Activated T-cell treated with anti-CD3 and anti-CD28 coated beads for 4 hours (primary cell): ENCODE results near the gene CA9.
"Not testable (repeated sequence)": the region's sequence is repeated elsewhere in the genome, so short reads cannot be mapped to it uniquely, and the experiment has no call there.

Experiments used
- DNase-seq: peaks from one replicate; pipeline ENCODE4 v3.0.0-alpha.2; 2020

CA9 gene

DNA sequence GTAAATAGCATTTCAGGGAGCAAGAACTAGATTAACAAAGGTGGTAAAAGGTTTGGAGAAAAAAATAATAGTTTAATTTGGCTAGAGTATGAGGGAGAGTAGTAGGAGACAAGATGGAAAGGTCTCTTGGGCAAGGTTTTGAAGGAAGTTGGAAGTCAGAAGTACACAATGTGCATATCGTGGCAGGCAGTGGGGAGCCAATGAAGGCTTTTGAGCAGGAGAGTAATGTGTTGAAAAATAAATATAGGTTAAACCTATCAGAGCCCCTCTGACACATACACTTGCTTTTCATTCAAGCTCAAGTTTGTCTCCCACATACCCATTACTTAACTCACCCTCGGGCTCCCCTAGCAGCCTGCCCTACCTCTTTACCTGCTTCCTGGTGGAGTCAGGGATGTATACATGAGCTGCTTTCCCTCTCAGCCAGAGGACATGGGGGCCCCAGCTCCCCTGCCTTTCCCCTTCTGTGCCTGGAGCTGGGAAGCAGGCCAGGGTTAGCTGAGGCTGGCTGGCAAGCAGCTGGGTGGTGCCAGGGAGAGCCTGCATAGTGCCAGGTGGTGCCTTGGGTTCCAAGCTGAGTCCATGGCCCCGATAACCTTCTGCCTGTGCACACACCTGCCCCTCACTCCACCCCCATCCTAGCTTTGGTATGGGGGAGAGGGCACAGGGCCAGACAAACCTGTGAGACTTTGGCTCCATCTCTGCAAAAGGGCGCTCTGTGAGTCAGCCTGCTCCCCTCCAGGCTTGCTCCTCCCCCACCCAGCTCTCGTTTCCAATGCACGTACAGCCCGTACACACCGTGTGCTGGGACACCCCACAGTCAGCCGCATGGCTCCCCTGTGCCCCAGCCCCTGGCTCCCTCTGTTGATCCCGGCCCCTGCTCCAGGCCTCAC is at the start of gene CA9:
CA9 (plus strand) TSS at position 797 of the 893 bp plus-strand sequence; CDS start at position 829, 32 bp downstream.
- no peak for DNase-seq

DNA sequence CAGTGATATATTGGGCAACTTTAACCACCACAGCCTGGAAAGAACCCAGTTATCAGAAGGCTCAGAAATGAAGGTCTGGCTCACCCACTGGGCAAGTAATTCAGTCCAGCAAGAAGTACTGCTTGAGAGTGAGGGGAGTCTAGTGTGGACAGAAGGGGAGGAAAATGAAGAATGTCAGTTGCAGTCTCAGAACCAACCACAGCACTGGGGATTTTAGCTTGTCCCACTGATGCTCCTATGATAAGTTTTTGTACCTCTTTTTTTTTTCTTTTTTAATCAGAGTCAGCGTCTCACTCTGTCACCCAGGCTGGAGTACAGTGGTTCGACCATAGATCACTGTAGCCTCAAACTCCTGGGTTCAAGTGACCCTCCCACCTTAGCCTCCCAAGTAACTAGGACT is 46.2 kb upstream of the CA9 start:
- DNase-seq: no peak

DNA sequence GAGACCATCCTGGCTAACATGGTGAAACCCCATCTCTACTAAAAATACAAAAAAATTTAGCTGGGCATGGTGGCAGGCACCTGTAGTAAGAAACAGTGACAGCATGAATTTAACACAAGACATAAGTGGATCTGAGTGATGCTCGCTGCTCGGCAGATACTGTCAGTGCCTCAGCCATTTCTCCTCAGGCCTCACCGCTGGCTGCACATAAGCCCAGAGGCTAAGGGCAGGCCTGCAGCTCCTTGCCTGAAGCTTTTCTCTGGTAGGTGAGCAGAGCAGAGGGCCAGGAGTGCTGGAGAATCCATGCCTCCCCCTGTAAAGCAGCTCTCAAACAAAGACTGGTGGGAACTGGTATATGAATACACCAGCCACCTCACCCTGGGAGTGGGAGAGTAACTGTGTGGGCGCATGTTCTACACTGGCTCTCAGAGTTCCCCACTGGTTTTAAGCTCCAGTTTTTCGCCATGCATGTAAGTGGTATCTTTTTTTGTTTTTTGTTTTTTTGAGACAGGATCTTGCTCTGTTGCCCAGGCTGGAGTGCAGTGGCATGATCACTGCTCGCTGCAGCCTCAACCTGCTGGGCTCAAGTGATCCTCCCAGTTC is 45.2 kb upstream of the CA9 start:
- no peak for DNase-seq

DNA sequence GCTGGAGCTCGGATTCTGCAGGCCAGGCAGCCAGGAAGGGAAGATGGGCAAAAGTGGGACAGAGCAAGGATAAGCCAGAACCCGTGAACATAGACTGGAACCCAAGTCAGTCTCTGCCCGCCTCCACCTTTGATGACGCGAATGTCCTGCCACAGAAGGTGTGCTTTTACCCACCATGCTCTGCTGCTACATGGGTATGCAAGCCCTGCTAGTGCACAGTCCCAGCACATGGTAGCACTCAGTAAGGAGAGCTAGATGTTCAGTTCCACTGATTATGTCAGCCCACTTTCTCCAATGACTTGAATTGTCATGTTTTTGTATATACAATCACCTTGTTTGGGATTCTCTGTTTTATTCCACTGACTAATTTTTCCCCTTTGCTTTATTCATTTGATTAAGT is 44.1 kb upstream of the CA9 start:
- no peak for DNase-seq

DNA sequence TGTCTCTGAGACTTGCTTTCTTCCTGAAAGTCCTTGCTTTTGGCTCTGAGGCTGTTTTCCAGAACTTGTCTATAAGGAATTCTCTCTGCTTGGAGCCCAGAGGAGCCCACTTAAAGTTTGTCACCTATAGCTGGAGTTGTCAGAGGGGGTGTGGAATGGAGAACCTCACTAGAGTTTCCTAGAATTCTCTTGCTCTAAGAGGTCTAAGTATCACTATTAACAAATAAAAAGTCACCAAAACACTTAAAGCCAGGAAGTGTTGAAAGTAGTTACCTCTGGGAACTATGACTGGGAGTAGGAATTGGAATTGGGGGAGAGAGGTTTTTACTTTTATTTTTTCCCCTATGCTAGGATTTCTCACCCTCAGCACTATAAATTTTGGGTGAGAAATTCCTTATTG is 38.0 kb upstream of the CA9 start:
- DNase-seq: no peak

DNA sequence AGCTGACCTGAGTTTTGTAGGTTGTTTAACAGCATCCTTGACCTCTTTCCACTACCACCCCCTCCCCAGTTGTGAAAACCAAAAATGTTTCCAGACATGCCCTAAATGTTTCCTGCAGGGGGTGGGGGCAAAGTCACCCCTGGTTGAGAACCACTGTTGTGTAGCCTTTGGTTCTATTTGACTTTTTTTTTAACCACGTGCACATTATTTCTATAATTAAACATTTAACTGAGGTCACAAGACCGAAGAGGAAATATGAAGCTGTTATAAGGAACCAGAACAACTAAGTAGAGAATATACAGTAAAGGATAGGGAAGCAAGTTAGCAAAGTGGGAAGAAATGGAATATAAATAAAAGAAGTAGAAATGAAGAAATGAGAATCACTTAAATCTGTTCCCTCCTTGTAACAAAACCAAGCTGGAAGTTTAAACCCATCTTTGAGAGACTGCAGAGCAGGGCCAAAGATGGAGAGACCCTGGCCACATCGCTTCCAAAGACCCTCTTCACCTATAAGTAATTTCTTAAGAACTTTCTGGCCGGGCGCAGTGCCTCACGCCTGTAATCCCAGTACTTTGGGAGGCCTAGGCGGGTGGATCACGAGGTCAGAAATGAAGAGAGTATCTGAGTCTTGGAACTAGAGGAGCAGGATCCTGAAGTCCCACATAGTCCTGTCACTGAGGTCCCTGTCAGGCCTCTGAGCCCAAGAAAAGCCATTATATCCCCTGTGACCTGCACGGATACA is 37.4 kb upstream of the CA9 start:
- DNase-seq: no peak

DNA sequence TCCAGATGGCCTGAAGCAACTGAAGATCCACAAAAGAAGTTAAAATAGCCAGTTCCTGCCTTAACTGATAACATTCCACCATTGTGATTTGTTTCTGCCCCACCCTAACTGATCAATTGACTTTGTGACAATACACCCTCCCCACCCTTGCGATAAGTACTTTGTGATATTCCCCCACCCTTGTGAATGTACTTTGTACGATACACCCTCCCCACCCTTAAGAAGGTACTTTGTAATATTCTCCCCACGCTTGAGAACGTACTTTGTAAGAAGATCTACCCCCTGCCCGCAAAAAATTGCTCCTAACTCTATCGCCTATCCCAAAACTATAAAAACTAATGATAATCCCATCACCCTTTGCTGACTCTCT is 36.9 kb upstream of the CA9 start:
- DNase-seq: not testable (repeated sequence)

DNA sequence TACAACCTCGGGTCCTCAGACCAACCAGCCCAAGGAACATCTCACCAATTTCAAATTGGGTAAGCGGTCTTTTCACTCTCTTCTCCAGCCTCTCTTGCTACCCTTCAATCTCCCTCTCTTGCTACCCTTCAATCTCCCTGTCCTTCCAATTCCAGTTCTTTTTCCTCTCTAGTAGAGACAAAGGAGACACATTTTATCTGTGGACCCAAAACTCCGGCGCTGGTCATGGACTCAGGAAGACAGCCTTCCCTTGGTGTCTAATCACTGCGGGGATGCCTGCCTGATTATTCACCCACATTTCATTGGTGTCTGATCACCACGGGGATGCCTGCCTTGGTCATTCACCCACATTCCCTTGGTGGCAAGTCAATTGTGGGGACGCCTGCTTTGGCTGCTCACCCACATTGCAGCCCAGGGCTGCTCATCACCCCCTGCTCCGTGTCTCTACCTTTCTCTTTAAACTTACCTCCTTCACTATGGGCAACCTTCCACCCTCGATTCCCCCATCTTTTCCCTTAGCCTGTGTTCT is 36.2 kb upstream of the CA9 start:
- DNase-seq: not testable (repeated sequence)

DNA sequence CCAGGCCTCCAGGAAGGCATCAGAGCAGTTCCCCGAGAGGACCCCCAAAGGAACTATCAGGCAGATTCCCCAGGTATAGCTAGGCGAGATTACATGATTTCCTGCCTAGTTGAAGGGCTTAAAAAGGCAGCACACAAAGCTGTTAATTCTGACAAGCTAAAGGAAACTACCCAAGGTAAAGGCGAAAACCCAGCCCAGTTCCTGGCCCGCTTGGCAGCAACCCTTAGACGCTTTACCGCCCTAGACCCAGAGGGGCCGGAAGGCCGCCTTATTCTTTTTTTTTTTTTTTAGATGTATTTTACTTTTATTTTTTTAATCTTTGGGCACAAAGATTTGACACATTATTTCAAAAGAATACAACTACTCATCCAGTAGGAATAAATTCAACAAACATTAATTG is 35.0 kb upstream of the CA9 start:
- DNase-seq: not testable (repeated sequence)

DNA sequence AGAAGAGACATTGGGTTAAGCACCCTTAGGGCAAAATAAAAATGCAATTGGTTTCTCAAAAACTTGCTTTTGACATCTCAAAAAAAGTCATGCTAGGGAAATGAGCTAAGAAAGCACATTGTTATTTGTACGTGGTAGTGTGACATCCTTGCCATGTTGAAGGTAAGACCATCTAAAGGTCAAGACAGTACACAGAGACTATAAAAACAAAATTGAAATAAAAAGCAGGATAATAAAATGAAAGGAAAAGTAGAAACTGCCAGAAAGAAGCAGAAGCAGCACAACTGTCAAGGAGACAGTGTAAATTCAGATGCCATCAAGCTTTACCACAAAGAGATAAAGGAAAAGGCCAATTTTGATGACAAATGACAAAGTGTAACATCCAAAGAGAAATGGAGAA is 34.5 kb upstream of the CA9 start:
- not testable (repeated sequence) for DNase-seq

DNA sequence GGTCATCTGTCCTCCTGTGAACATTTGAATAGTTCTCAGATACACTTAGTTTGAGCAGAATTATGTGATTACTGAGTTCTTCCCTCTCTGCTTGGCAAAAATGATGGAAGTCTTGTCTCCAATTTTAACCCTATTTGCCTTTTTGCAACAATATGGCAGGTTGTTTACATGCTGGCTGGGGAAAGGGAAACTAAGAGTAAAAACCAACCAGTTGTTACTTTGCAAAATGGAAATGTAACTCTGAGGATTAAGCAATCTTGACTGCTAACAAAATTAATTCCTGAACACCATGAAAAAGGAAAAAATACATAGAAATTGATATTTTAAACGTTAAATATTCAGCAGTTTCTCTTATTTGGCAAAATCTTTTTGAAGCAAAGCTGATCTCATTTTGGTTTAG is 34.1 kb upstream of the CA9 start:
- DNase-seq: no peak

DNA sequence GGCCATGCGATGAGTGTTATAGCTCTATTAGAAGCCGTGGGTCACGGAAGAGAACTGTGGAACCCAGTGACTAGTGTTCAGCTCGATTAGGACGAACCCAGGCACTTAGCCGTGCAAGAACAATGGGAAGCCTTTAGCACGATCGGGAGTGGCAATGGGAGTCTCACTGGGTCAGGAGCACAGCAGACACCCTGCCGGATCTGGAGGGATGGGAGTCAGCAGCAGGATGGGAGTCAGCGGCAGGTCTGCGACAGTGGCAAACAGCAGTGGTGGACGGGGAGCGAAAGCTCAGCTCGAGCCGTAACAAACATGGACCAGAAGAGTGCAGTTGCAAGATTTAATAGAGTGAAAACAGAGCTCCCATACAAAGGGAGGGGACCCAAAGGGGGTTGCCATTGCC is 33.3 kb upstream of the CA9 start:
- not testable (repeated sequence) for DNase-seq

DNA sequence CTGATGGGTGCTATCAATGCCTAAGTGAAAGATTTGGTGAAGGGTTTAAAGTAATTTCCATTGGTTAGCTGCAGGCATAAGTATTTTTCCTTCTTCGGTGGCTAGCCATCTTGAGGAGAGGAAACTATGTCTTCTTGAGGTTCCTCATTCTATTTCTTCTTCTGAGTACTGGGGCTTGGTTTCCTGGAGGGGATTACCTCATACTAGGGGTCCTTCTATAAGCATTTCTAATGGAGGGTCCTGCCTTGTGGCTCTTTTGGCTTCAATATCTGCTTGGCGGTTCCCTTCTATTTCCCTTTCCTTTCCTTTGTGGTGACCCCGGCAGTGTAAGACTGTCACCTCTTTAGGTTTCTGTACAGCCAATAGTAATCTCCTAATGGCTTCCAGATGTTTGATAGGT is 32.2 kb upstream of the CA9 start:
- not testable (repeated sequence) for DNase-seq

DNA sequence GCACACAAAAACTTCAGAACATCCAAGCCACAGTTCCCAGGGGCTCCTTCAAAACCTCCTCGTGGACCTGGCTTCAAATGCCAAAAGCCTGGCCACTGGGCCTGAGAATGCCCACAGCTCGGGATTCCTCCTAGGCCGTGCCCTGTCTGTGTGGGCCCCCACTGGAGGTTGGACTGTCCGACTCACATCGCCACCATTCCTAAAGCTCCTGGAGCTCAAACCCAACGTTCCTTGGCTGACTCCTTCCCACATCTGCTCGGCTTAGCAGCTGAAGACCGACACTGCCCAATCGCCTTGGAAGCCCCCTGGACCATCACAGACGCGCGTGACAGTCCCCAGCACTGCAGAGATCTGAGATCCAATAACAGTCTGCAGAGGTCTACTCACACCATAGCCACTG is 30.7 kb upstream of the CA9 start:
- DNase-seq: no peak

DNA sequence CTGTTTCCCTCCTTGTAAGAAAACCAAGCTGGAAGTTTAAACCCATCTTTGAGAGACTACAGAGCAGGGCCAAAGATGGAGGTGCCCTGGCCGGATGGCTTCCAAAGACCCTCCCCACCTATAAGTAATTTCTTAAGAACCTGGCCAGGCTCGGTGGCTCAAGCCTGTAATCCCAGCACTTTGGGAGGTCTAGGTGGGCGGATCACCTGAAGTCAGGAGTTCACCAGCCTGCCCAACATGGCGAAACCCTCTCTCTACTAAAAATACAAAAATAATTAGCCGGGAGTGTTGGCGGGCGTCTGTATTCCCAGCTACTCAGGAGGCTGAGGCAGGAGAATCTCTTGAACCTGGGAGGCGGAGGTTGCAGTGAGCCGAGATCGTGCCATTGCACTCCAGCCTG is 28.0 kb upstream of the CA9 start:
- DNase-seq: not testable (repeated sequence)

DNA sequence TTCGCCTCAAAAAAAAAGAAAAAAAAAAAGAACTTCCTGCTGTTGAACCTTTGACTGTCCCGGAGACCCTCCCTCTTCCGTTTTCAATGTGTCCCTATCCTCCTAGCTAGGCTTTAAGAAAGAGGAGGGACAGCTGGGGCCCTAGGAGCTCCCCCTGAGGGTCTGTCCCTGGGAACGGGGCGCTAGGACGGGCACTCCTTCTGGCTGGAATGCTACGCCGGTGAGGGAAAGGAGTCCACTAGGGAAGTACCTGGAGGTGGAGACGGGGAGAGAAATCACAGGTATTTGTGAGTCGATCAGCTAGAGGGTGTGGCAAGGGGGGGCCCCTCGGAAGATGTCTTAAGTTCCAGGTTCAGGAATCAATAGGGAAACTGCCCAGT is 27.6 kb upstream of the CA9 start:
- DNase-seq: no peak

DNA sequence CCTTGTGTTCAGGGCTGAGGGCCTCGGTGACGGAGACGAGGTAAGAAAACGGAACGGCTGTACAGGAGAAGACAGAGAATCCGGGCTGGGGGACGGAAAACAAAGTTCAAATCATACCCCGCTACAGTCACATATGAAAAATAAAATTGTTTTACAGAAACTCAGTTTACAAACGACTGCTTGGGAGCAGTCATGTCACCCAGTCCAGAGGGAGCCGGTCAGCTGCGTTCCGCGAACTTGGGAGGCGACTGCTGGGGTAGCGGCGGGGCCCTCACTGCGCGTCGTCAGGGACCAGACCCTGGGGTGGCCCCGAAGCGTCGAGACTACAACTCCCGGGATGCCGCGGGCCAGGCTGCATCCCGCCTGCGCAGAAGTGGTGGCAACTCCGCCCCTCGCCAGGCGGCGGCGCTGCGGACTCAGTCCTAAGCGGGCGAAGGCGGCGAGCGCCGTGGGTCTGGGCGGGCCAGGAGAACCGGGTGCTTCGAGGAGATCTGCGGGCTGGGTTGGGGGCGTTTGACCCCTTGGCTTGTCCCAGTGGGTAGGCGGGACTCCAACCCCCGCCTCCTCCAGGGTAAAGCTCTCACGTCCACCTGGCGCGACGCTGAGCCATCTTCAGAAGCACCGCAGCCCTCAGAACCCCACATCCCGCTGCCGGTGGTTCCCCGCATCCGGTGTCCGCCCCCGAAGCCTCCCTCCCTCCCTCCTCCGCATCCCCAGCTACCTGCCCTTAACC is 27.0 kb upstream of the CA9 start:
- DNase-seq: peak; percentile 82

DNA sequence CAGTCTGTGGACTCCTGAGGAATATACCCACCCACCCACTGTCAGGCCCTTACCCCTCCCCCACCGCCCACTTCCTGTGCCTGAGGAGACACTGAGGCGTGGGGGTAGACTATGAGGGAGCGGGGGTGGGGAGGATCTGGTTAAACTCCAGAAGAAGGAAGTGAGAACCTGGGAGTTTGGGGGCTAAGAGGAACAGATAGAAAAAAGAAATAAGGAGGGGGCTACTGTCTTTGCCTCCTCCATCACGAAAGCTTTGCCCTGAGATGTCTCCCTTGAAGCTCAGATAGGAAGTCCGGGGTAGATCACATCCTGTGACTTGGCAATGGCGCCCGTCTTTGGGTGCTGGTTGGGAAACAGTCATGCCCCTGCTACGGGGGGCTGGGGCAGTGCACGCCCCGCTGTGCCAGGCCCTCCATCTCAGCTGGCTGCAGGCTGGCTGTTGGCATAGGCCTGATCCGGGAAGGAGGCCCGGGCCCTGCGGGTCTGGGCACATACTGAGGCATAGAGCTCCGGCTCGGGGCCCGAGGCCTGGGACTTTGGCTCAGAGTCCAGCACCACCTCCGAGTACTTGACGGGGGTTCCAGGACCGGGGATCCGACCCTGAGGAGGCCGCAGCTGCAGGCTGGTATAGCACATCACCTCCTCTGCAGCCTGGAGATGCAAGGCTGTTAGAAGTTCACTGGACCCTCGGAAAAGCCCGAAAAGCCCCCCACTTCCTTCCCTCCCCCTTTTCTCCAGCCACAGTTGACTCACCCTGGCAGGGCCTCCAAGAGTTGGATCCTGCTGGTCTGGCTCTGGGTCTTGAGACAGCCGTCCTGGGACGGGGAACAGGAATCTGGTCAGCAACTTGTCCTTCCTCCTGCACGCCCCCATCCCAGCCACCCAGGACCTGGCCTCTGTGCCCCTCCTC is 24.0 kb upstream of the CA9 start:
- peak; percentile 48 for DNase-seq

DNA sequence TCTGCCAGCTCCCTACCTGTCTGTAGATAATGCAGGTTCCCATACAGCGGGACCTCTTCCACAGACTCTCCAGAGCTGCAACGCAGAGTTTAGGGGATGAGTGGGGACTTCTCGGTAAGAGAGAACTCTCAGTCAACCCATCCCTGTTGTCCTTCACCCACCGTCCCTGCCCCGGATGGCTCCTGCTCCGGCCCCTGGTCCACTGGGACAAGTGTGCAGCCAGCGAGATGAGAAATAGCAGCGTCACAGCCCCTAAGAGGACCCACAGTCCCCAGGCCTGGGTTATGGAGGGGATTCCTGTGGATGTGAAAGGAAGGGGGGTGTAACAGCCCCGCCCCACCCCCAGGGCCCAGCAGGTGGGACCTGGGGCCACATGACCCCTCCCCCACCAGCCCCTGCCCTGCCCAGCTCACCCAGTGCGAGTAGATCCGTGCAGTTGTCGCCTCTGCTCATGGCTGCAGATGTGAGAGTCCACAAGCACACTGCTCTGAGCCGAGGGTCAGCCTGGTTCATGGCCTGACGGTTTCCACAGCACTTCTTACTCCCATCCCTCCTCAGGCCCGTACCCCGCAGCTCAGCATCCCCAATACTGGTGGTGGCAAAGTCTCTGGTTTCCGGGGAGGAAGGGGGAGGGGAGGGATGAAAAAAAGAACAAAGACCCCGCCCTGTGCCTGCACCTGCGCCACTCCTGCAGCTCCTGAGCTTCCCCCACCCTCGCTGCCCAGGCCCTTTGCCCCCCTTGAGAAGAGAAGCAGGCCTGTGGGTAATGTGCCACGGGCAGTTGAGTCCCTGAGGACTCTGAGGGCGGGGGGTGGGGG is 23.2 kb upstream of the CA9 start, which contains the start of gene SIT1:
SIT1 (minus strand) TSS at position 591 of the 818 bp plus-strand sequence; CDS start at position 513, 78 bp downstream.
- no peak for DNase-seq

DNA sequence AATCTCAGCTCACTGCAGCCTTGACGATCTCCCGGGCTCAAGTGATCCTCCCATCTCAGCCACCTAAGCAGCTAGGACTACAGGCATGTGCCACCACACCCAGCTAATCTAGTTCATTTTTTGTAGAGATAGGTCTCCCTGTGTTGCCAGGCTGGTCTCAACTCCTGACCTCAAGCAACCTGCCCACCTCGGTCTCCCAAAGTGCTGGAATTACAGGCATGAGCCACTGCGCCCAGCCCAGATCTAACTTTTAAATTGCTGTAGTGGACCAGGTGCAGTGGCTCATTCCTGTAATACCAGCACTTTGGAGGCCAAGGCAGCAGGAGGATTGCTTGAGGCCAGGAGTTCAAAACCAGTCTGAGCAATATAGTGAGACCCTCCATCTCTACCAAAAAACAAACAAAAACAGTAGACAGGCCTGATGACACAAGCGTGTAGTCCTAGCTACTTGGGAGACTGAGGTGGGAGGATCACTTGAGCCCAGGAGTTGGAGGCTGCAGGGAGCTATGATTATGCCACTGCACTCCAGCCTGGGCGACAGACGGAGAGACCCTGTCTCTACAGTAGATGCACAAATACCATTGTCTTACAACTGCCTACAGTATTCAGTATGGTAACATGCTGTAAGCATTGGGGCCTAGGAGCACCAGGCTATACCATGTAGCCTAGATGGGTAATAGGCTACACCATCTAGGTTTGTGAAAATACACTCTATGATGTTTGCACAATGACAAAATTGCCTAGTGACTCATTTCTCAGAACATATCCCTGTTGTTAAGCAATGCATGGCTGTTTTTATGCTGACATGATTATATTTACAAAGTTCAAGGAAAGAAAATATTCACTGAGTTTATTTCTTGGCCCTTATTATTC is 21.5 kb upstream of the CA9 start:
- no peak for DNase-seq
